Thoracic aorta (tissue), 2 donors: ENCODE data around the gene MAP2K6. TPM values are rescaled to one million over a fixed set of nuclear protein-coding genes. Genes with fewer than 3 reads are reported as not detected.

ENCODE experiments used
- ATAC-seq: fragments of 150-250 bp; one replicate; pipeline ENCODE4 v1.8.0; 2017; ENCODE audit warnings: low read depth; ENCODE audit not compliant: insufficient number of reproducible peaks, low FRiP score
- DNase-seq: peaks from one replicate; pipeline ENCODE4 v3.0.0-alpha.2; 2020; ENCODE audit warnings: low spot score
- H3K27ac ChIP-seq, 2 donors: fragments of 200-600 bp; sonication (generic); 1 replicate in 1 of 2; 2 replicates in 1 of 2; pipeline ENCODE4 v1.5.1; 2016; ENCODE audit warnings: mild to moderate bottlenecking in 2 of 2, moderate library complexity in 2 of 2
- H3K27me3 ChIP-seq: fragments of 200-600 bp; sonication (generic); replicated peaks from 2 replicates; pipeline ENCODE4 v1.6.0; 2016; ENCODE audit warnings: mild to moderate bottlenecking; ENCODE audit not compliant: insufficient read depth
- H3K36me3 ChIP-seq: fragments of 200-600 bp; sonication (generic); one replicate; pipeline ENCODE4 v1.5.1; 2016
- H3K4me1 ChIP-seq, 2 donors: fragments of 200-600 bp; sonication (generic); 1 replicate in 1 of 2; 2 replicates in 1 of 2; pipeline versions ENCODE4 v1.5.1 to v1.6.0; 2016; ENCODE audit warnings: low read depth in 2 of 2, mild to moderate bottlenecking in 1 of 2; ENCODE audit not compliant: control insufficient read depth in 1 of 2
- H3K4me3 ChIP-seq: fragments of 200-600 bp; sonication (generic); 2 replicates; pipeline ENCODE4 v1.5.1; 2016; ENCODE audit warnings: mild to moderate bottlenecking
- H3K9me3 ChIP-seq: fragments of 200-600 bp; sonication (generic); 2 replicates; pipeline ENCODE4 v1.5.1; 2016
- CTCF ChIP-seq: fragments of 200-600 bp; sonication (generic); IDR thresholded peaks from one replicate; pipeline ENCODE4 v1.5.1; 2019; ENCODE audit warnings: antibody characterized with exemption
- total RNA-seq, 2 donors: library from RNA; depleted of rRNA; stranded (reverse); fragments of >200 nt; gene quantifications; one replicate each; pipeline versions ENCODE4 v1.1.0 to v1.2.3, GENCODE V29; 2016

The MAP2K6 gene
- total RNA-seq, 2 donors from 2014 or later, result 1.5 to 6.3 TPM

- TF ChIP-seq CTCF, result no peak
- H3K9me3 ChIP-seq, result no peaks in the 10 kb centered on the region
- H3K27ac ChIP-seq, result no peak overlapping the region
- DNase-seq (no peak), ATAC-seq (no peak)
- no peaks in the 10 kb centered on the region for H3K27me3 ChIP-seq
- H3K4me1 ChIP-seq, result peaks cover 0 to 11% of the 10 kb centered on the region in 2 donors
- H3K4me3 ChIP-seq, result no peak overlapping the region
- no peaks in the 10 kb centered on the region for H3K36me3 ChIP-seq
Measured at GRCh38 chr17:69462882-69463281, 48.4 kb downstream of the MAP2K6 start.

DNA sequence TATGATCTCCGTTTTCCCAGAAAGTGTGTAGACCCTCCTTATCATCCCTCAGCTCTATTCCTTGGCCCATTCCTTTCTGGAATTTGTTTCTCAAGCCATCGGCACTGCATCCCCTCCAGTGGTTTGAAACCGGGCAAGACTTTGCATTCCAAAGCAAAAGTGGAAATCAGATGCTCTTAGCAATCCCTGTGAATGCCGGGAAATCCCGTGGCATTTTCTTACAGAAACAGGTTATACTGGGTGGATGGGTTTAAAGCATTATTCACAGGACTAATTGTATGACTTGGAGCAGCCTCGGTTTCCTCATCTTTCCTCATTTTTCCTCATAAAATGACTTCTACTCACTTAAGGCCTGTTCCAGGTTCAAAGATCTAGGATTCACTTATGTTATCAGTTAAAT, 52.0 kb downstream of the MAP2K6 start:
- Histone ChIP-seq H3K27me3 (no peaks in the 10 kb centered on the region), H3K9me3 (no peaks in the 10 kb centered on the region), H3K4me1 (peaks cover 0 to 6% of the 10 kb centered on the region in 2 donors), H3K27ac (no peak overlapping the region), H3K36me3 (no peaks in the 10 kb centered on the region), H3K4me3 (no peak overlapping the region)
- DNase-seq (no peak), ATAC-seq (no peak)
- TF ChIP-seq CTCF, result no peak

GRCh38 chr17:69466905-69467667, 52.6 kb downstream of the MAP2K6 start:
- DNase-seq (no peak), ATAC-seq (no peak)
- TF ChIP-seq CTCF, result no peak
- no peaks in the 10 kb centered on the region for H3K36me3 ChIP-seq
- H3K27ac ChIP-seq, result no peak overlapping the region
- H3K4me3 ChIP-seq, result no peak overlapping the region
- no peaks in the 10 kb centered on the region for H3K27me3 ChIP-seq
- H3K9me3 ChIP-seq, result no peaks in the 10 kb centered on the region
- peaks cover 0 to under 1% of the 10 kb centered on the region in 2 donors for H3K4me1 ChIP-seq

GRCh38 chr17:69468207-69468606, 53.7 kb downstream of the MAP2K6 start:
- Histone ChIP-seq H3K27me3 (no peaks in the 10 kb centered on the region), H3K9me3 (no peaks in the 10 kb centered on the region), H3K27ac (no peak overlapping the region), H3K36me3 (no peaks in the 10 kb centered on the region), H3K4me3 (no peak overlapping the region), H3K4me1 (no peaks in the 10 kb centered on the region)
- TF ChIP-seq CTCF, result no peak
- ATAC-seq (no peak), DNase-seq (no peak)

GRCh38 chr17:69470702-69471101, 56.2 kb downstream of the MAP2K6 start:
- H3K27me3 ChIP-seq, result no peaks in the 10 kb centered on the region
- peaks cover 9 to 10% of the 10 kb centered on the region in 2 donors for H3K4me1 ChIP-seq
- no peak for TF ChIP-seq CTCF
- no peaks in the 10 kb centered on the region for H3K9me3 ChIP-seq
- no peak overlapping the region for H3K4me3 ChIP-seq
- ATAC-seq (no peak), DNase-seq (no peak)
- no peak overlapping the region for H3K27ac ChIP-seq
- no peaks in the 10 kb centered on the region for H3K36me3 ChIP-seq
